Testis (tissue), 3 donors: ENCODE results near the gene TIMELESS. TPM values are rescaled to one million over a fixed set of nuclear protein-coding genes. Genes with fewer than 3 reads are reported as not detected.
A peak's percentile ranks its signal among the peaks of the same experiment; 100 is the strongest.

ENCODE experiments used
- DNase-seq: peaks from one replicate; pipeline ENCODE4 v3.0.0-alpha.2; 2019
- H3K27ac ChIP-seq, 2 donors: fragments of 200-600 bp; sonication (generic); one replicate each; pipeline ENCODE4 v1.5.1; 2019
- H3K27me3 ChIP-seq: fragments of 200-600 bp; sonication (generic); one replicate; pipeline ENCODE4 v1.5.1; 2019
- H3K36me3 ChIP-seq: fragments of 200-600 bp; sonication (generic); one replicate; pipeline ENCODE4 v1.5.1; 2017; ENCODE audit warnings: low read depth; ENCODE audit errors: missing control alignments
- H3K4me1 ChIP-seq: fragments of 200-600 bp; sonication (generic); one replicate; pipeline ENCODE4 v1.5.1; 2019
- H3K4me3 ChIP-seq, 2 donors: fragments of 200-600 bp; sonication (generic); one replicate each; pipeline ENCODE4 v1.5.1; 2017 to 2019
- H3K9me3 ChIP-seq: fragments of 200-600 bp; sonication (generic); one replicate; pipeline ENCODE4 v1.5.1; 2017
- CTCF ChIP-seq, 3 experiments: fragments of 450-650 bp in 2 of 3; fragments of 200-600 bp in 1 of 3; sonication (generic) in 1 of 3; IDR thresholded peaks; one replicate each; pipeline ENCODE4 v1.5.1; 2016 to 2019; ENCODE audit warnings: antibody characterized with exemption in 3 of 3, mild to moderate bottlenecking in 2 of 3, moderate library complexity in 1 of 3
- POLR2A ChIP-seq: fragments of 450-650 bp; IDR thresholded peaks from one replicate; pipeline ENCODE4 v1.6.1; 2017; ENCODE audit warnings: antibody characterized with exemption, mild to moderate bottlenecking, moderate library complexity
- WGBS, 2 donors: methylation state at CpG; one replicate each; pipeline ENCODE4 v1.1.5; 2018; 5-methylcytosine and 5-hydroxymethylcytosine counted together
- intact Hi-C: fragments of 100-400 bp; cut with DNase I; formaldehyde crosslinking; loops from one replicate; pipeline ENCODE4 v1.15.1; 2023; ENCODE audit warnings: low total_unique reads
- polyA plus RNA-seq: library from polyadenylated mRNA; stranded (reverse); fragments of 350-450 nt; fragmentation: Illumina TruSeq; extraction: RNeasy Lipid Tissue Mini Kit (QIAGEN cat#74804); gene quantifications from one replicate; pipeline ENCODE4 v1.2.3, GENCODE V29; 2014; ENCODE audit warnings: low read depth, low replicate concordance; ENCODE audit not compliant: insufficient read depth
- total RNA-seq, 2 donors: library from RNA; depleted of rRNA; stranded (reverse); fragments of >200 nt; gene quantifications; one replicate each; pipeline ENCODE4 v1.2.3, GENCODE V29; 2016

Gene TIMELESS
- total and polyA plus RNA-seq, 3 donors from 2014 or later = 13.5 to 16.3 (median 16.2) TPM

GRCh38 chr12:56490360-56490759, 41.1 kb upstream of the TIMELESS start:
- Histone ChIP-seq H3K9me3 (no peaks in the 10 kb centered on the region), H3K27me3 (no peaks in the 10 kb centered on the region), H3K27ac (no peak overlapping the region), H3K4me3 (no peak overlapping the region), H3K36me3 (no peaks in the 10 kb centered on the region), H3K4me1 (no peaks in the 10 kb centered on the region)
- intact Hi-C loops = no loop called here
- DNase-seq = no peak
- TF ChIP-seq POLR2A (no peak), CTCF (IDR thresholded peaks at IDR 0.05) (no peak)

- H3K4me3 ChIP-seq = peak within 1 kb of the TSS; percentile 53 to 69
- no peaks in the 10 kb centered on the region for H3K4me1 ChIP-seq
- H3K9me3 ChIP-seq = no peaks in the 10 kb centered on the region
- H3K27ac ChIP-seq = no peak within 1 kb of the TSS
- WGBS, 2 donors = 9 to 10% methylated on average over 51 to 58 of the region's 59 CpGs
- no peaks in the 10 kb centered on the region for H3K36me3 ChIP-seq
- no peaks in the 10 kb centered on the region for H3K27me3 ChIP-seq
- DNase-seq = peak; percentile 90
- no peak for TF ChIP-seq POLR2A
- TF ChIP-seq CTCF (IDR thresholded peaks at IDR 0.05) = no peak
- intact Hi-C loops = no loop called here
These were observed 39.1 kb upstream of the TIMELESS start, which contains the start of gene GLS2 for GRCh38 chr12:56488041-56488955. Gene GLS2, minus strand, starts transcription at chr12:56488161. Its CDS starts 43 bp downstream, at chr12:56488118.

GRCh38 chr12:56487448-56488040, 38.3 kb upstream of the TIMELESS start:
- no peak for TF ChIP-seq CTCF (IDR thresholded peaks at IDR 0.05)
- no peak for TF ChIP-seq POLR2A
- intact Hi-C loops = no loop called here
- Histone ChIP-seq H3K27me3 (no peaks in the 10 kb centered on the region), H3K9me3 (no peaks in the 10 kb centered on the region), H3K4me1 (no peaks in the 10 kb centered on the region), H3K4me3 (peak overlapping the region; percentile 53 to 69), H3K27ac (no peak overlapping the region), H3K36me3 (no peaks in the 10 kb centered on the region)
- DNase-seq = peak; percentile 34
- WGBS, 2 donors = 5 to 6% methylated on average over 25 to 42 of the region's 44 CpGs

- no peak for DNase-seq
- no peak overlapping the region for H3K4me3 ChIP-seq
- no peak for TF ChIP-seq POLR2A
- TF ChIP-seq CTCF (IDR thresholded peaks at IDR 0.05) = no peak
- WGBS, 2 donors = 62 to 72% methylated on average over 12 of the region's 12 CpGs
- no peaks in the 10 kb centered on the region for H3K27me3 ChIP-seq
- H3K4me1 ChIP-seq = no peaks in the 10 kb centered on the region
- H3K27ac ChIP-seq = no peak overlapping the region
- no peaks in the 10 kb centered on the region for H3K36me3 ChIP-seq
- no peaks in the 10 kb centered on the region for H3K9me3 ChIP-seq
- intact Hi-C loops = no loop called here
These were observed 37.5 kb upstream of the TIMELESS start for GRCh38 chr12:56486694-56487093.
